NCI-H1436 (cell line): ENCODE data around the gene ZNF524.

ENCODE experiments used
- DNase-seq: peaks from one replicate; lab custom pipeline; 2025; lab: John Stamatoyannopoulos, UW

ZNF524 gene

GRCh38 chr19:55642153-55643002 is 42.3 kb downstream of the ZNF524 start:
- no peak for DNase-seq

GRCh38 chr19:55643003-55643886 is 43.2 kb downstream of the ZNF524 start, which contains the start of gene ZNF581:
Gene ZNF581 (plus strand): TSS chr19:55643649. CDS start chr19:55644572, 923 bp downstream.
- peak; percentile 57 for DNase-seq

GRCh38 chr19:55643887-55644176 is 43.7 kb downstream of the ZNF524 start:
- no peak for DNase-seq

GRCh38 chr19:55644191-55644833 is 44.2 kb downstream of the ZNF524 start:
- DNase-seq = no peak

GRCh38 chr19:55644842-55645511 is 44.9 kb downstream of the ZNF524 start:
- no peak for DNase-seq

- no peak for DNase-seq
These were observed 45.4 kb downstream of the ZNF524 start for GRCh38 chr19:55645512-55645881.

GRCh38 chr19:55646889-55647731 is 47.0 kb downstream of the ZNF524 start:
- DNase-seq = no peak

GRCh38 chr19:55647732-55648584 is 47.9 kb downstream of the ZNF524 start, which contains the start of gene CCDC106:
Gene CCDC106 (plus strand): TSS chr19:55648212. CDS start chr19:55649047, 835 bp downstream.
- DNase-seq = peak; percentile 47

GRCh38 chr19:55648585-55649267 is 48.6 kb downstream of the ZNF524 start:
- no peak for DNase-seq

GRCh38 chr19:55649268-55650125 is 49.4 kb downstream of the ZNF524 start:
- DNase-seq = no peak

GRCh38 chr19:55650126-55650557 is 50.1 kb downstream of the ZNF524 start:
- no peak for DNase-seq

- DNase-seq = no peak
These were observed 50.6 kb downstream of the ZNF524 start for GRCh38 chr19:55650602-55651230.

- DNase-seq = no peak
These were observed 51.1 kb downstream of the ZNF524 start for GRCh38 chr19:55651236-55651635.

GRCh38 chr19:55652311-55653128 is 52.4 kb downstream of the ZNF524 start:
- no peak for DNase-seq
